WTC11 (cell line): ENCODE measurements around the gene TAB3. TPM values are rescaled to one million over a fixed set of nuclear protein-coding genes. Genes with fewer than 3 reads are reported as not detected.

Experiments used
- ATAC-seq: fragments of 200-7000 bp; cut with Tn5 transposase; 2 replicates; pipeline ENCODE4 v1.10.0; 2021; ENCODE audit warnings: mild to moderate bottlenecking, moderate library complexity
- CTCF ChIA-PET: fragments of 300-600 bp; sonication (Branson Sonifier 250); formaldehyde crosslinking; loops from one replicate; lab custom pipeline; 2021; ENCODE audit warnings: antibody characterized with exemption; lab: Charles Lee
- POLR2A ChIA-PET: fragments of 350-600 bp; sonication (Branson Sonifier 250); formaldehyde crosslinking; loops from one replicate; lab custom pipeline; 2021; ENCODE audit warnings: antibody characterized with exemption; lab: Charles Lee
- DNase-seq: peaks from one replicate; pipeline ENCODE4 v3.0.0; 2021; ENCODE audit warnings: low spot score
- H3K27ac Mint-ChIP-seq: 2 replicates; pipeline ENCODE4 v1.8.0; 2021; ENCODE audit warnings: mixed read lengths
- H3K27me3 Mint-ChIP-seq: 2 replicates; pipeline ENCODE4 v1.8.0; 2021; ENCODE audit warnings: low read depth, mild to moderate bottlenecking, moderate library complexity, mixed read lengths
- H3K36me3 Mint-ChIP-seq: 2 replicates; pipeline ENCODE4 v1.8.0; 2021; ENCODE audit warnings: mixed read lengths
- H3K4me1 Mint-ChIP-seq: 2 replicates; pipeline ENCODE4 v1.8.0; 2022; ENCODE audit warnings: mixed read lengths
- H3K4me3 Mint-ChIP-seq: 2 replicates; pipeline ENCODE4 v1.8.0; 2021; ENCODE audit warnings: mild to moderate bottlenecking, moderate library complexity, mixed read lengths
- H3K9me3 Mint-ChIP-seq: 2 replicates; pipeline ENCODE4 v1.8.0; 2021; ENCODE audit warnings: mixed read lengths
- AR ChIP-seq: fragments of 250-450 bp; sonication (Bioruptor Pico); IDR thresholded peaks from 2 replicates; pipeline ENCODE4 v1.9.0; 2021; ENCODE audit warnings: mild to moderate bottlenecking
- CBFB ChIP-seq: sonication (generic); formaldehyde crosslinking; IDR thresholded peaks from 2 replicates; pipeline ENCODE4 v1.8.1; 2022; ENCODE audit warnings: mild to moderate bottlenecking, low read depth, missing genetic modification reagents
- CREM ChIP-seq: sonication (generic); formaldehyde crosslinking; IDR thresholded peaks from 2 replicates; pipeline ENCODE4 v1.8.1; 2022; ENCODE audit warnings: mild to moderate bottlenecking, missing genetic modification reagents, moderate library complexity
- E2F1 ChIP-seq: sonication (generic); formaldehyde crosslinking; IDR thresholded peaks from 2 replicates; pipeline ENCODE4 v1.8.0; 2022; ENCODE audit warnings: mild to moderate bottlenecking, missing genetic modification reagents
- FOXP1 ChIP-seq: sonication (generic); formaldehyde crosslinking; IDR thresholded peaks from 2 replicates; pipeline ENCODE4 v1.8.0; 2022; ENCODE audit warnings: missing genetic modification reagents, mild to moderate bottlenecking, moderate library complexity, borderline replicate concordance
- GTF2I ChIP-seq: fragments of 250-450 bp; sonication (Bioruptor Pico); conservative IDR thresholded peaks from 2 replicates; pipeline ENCODE4 v1.4.0; 2021; ENCODE audit warnings: mild to moderate bottlenecking
- HMGA2 ChIP-seq: fragments of 250-450 bp; sonication (Bioruptor Pico); IDR thresholded peaks from 2 replicates; pipeline ENCODE4 v1.4.0; 2021; ENCODE audit warnings: mild to moderate bottlenecking, moderate library complexity
- IRF2 ChIP-seq: sonication (generic); formaldehyde crosslinking; IDR thresholded peaks from 2 replicates; pipeline ENCODE4 v1.8.0; 2022; ENCODE audit warnings: low read depth, missing genetic modification reagents, borderline replicate concordance
- JUN ChIP-seq: sonication (generic); formaldehyde crosslinking; IDR thresholded peaks from 2 replicates; pipeline ENCODE4 v1.8.0; 2023; ENCODE audit warnings: mild to moderate bottlenecking, missing genetic modification reagents
- NFE2L1 ChIP-seq: sonication (generic); formaldehyde crosslinking; IDR thresholded peaks from 2 replicates; pipeline ENCODE4 v1.8.1; 2023; ENCODE audit warnings: missing genetic modification reagents
- NR1H2 ChIP-seq: sonication (generic); formaldehyde crosslinking; IDR thresholded peaks from 2 replicates; pipeline ENCODE4 v1.9.0; 2021; ENCODE audit warnings: mild to moderate bottlenecking, moderate library complexity, missing genetic modification reagents
- OVOL2 ChIP-seq: fragments of 250-450 bp; sonication (Bioruptor Pico); IDR thresholded peaks from 2 replicates; pipeline ENCODE4 v1.9.0; 2021; ENCODE audit warnings: mild to moderate bottlenecking, borderline replicate concordance
- PREB ChIP-seq: sonication (generic); formaldehyde crosslinking; IDR thresholded peaks from 2 replicates; pipeline ENCODE4 v1.8.1; 2022; ENCODE audit warnings: mild to moderate bottlenecking, missing genetic modification reagents, moderate library complexity, borderline replicate concordance
- TCF7 ChIP-seq: sonication (generic); formaldehyde crosslinking; IDR thresholded peaks from 2 replicates; pipeline ENCODE4 v1.8.0; 2022; ENCODE audit warnings: mild to moderate bottlenecking, low read depth, missing genetic modification reagents, moderate library complexity
- ZMAT4 ChIP-seq: fragments of 250-450 bp; sonication (Bioruptor Pico); IDR thresholded peaks from 2 replicates; pipeline ENCODE4 v1.9.0; 2021; ENCODE audit warnings: mild to moderate bottlenecking
- ZNF121 ChIP-seq: sonication (generic); formaldehyde crosslinking; IDR thresholded peaks from 2 replicates; pipeline ENCODE4 v1.8.0; 2023; ENCODE audit warnings: missing genetic modification reagents
- ZNF416 ChIP-seq: fragments of 250-450 bp; sonication (Bioruptor Pico); IDR thresholded peaks from 2 replicates; pipeline ENCODE4 v1.9.0; 2021; ENCODE audit warnings: mild to moderate bottlenecking, inconsistent platforms
- ZNF423 ChIP-seq: fragments of 250-450 bp; sonication (Bioruptor Pico); IDR thresholded peaks from 2 replicates; pipeline ENCODE4 v2.1.2; 2022; ENCODE audit warnings: mild to moderate bottlenecking, moderate library complexity
- total RNA-seq: library from RNA; stranded (reverse); gene quantifications from 3 replicates; pipeline ENCODE4 v1.2.3, GENCODE V29; 2021

Gene TAB3
- total RNA-seq, 1 experiment from 2014 or later = 12.0 TPM

- CTCF ChIA-PET = no interaction called here
- Mint-ChIP-seq H3K27ac (no peak overlapping the region), H3K9me3 (no peaks in the 10 kb centered on the region), H3K27me3 (no peaks in the 10 kb centered on the region; the same call in 1 of the 2 replicates), H3K4me1 (no peaks in the 10 kb centered on the region), H3K36me3 (no peaks in the 10 kb centered on the region), H3K4me3 (no peak overlapping the region)
- POLR2A ChIA-PET = no interaction called here
- TF ChIP-seq HMGA2 (CRISPR knock-in tag) = no peak
- DNase-seq = no peak
- no peak for ATAC-seq
Measured at GRCh38 chrX:30793075-30793766, 95.8 kb downstream of the TAB3 start.

- no peaks in the 10 kb centered on the region; the same call in 1 of the 2 replicates for H3K27me3 Mint-ChIP-seq
- ATAC-seq (no peak), DNase-seq (no peak)
- H3K4me1 Mint-ChIP-seq = no peaks in the 10 kb centered on the region
- TF ChIP-seq ZMAT4 (CRISPR knock-in tag) (no peak), JUN (no peak), E2F1 (CRISPR knock-in tag) (no peak), NFE2L1 (CRISPR knock-in tag) (no peak), AR (CRISPR knock-in tag) (no peak)
- ChIA-PET POLR2A (no interaction called here), CTCF (no interaction called here)
- no peak overlapping the region for H3K4me3 Mint-ChIP-seq
- H3K27ac Mint-ChIP-seq = no peak overlapping the region; the same call in 1 of the 2 replicates
- H3K36me3 Mint-ChIP-seq = no peaks in the 10 kb centered on the region
- H3K9me3 Mint-ChIP-seq = no peaks in the 10 kb centered on the region
Measured at GRCh38 chrX:30791296-30792278, 97.5 kb downstream of the TAB3 start.

GRCh38 chrX:30787012-30787411, 102.0 kb downstream of the TAB3 start:
- ATAC-seq (no peak), DNase-seq (no peak)
- Mint-ChIP-seq H3K4me1 (peaks cover under 1% of the 10 kb centered on the region; the same call in 1 of the 2 replicates), H3K27ac (no peak overlapping the region), H3K36me3 (no peaks in the 10 kb centered on the region; the same call in 1 of the 2 replicates), H3K4me3 (no peak overlapping the region), H3K27me3 (no peaks in the 10 kb centered on the region; the same call in 1 of the 2 replicates), H3K9me3 (no peaks in the 10 kb centered on the region)
- CTCF ChIA-PET = no interaction called here
- POLR2A ChIA-PET = no interaction called here
- TF ChIP-seq ZNF423 (CRISPR knock-in tag) = no peak
- no peak for TF ChIP-seq PREB (CRISPR knock-in tag)
- TF ChIP-seq CBFB (CRISPR knock-in tag) = no peak
- no peak for TF ChIP-seq NR1H2
- TF ChIP-seq GTF2I (CRISPR knock-in tag) = no peak
- no peak for TF ChIP-seq CREM (CRISPR knock-in tag)
- no peak for TF ChIP-seq ZNF121 (CRISPR knock-in tag)
- TF ChIP-seq IRF2 (CRISPR knock-in tag) = no peak
- TF ChIP-seq ZNF416 (CRISPR knock-in tag) = no peak
- TF ChIP-seq FOXP1 (CRISPR knock-in tag) = no peak
- TF ChIP-seq JUN = no peak
- TF ChIP-seq TCF7 = no peak
- TF ChIP-seq ZMAT4 (CRISPR knock-in tag) = no peak
- TF ChIP-seq OVOL2 (CRISPR knock-in tag) = no peak
